Aortic smooth muscle cell (primary cell): ENCODE results near the gene IL13RA1. TPM values are rescaled to one million over a fixed set of nuclear protein-coding genes. Genes with fewer than 3 reads are reported as not detected.

ENCODE experiments used
- total RNA-seq: library from RNA; depleted of rRNA; stranded (reverse); fragments of >200 nt; gene quantifications from 2 replicates; pipeline ENCODE4 v1.2.3, GENCODE V29; 2014

Gene IL13RA1
- 58.4 and 93.0 TPM in 2 replicates for total RNA-seq

DNA sequence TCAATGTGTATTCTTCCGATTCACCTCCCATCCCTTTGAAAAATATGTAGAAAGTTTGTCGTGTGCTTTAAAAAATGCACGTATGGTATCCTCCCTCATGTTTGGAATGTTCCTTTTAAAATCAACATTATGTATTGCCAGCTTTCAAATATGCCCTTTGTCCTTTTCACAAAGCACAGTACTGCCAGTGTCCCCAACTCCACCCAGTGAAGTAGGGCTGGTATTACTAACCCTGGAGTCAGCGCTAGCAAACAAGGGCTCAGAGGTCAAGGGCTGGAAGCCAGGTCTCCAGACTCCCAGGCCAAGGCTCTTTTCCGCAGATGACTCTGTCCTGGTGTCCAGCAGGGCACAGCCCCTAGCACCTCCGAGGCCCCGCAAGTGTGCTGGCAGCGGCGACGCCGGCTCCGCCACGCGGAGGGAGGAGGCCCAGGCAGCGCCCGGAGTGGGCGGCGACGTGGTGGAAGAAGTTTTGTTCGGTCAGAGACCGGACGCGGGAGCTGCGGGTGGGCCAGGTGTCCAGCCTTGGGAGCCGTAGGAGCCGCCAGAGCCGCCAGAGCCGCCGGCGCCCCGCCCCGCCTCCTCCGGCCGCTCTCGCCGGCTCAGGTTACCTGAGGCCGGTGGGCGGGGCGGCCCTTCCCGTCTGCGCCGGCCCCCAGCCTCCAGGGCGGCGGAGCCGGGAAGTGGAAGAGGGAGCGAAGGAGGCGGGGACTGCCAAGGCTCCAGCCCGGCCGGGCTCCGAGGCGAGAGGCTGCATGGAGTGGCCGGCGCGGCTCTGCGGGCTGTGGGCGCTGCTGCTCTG lies at the start of gene IL13RA1:
Gene IL13RA1 (plus strand): TSS at position 720 of the 799 bp plus-strand sequence. CDS start 33 bp downstream, at position 753.

GRCh38 chrX:118823263-118824172 lies 96.1 kb downstream of the IL13RA1 start, which contains the start of gene ZCCHC12:
TSS of gene ZCCHC12 (plus strand) at chrX:118823824. CDS start at chrX:118825245, 1,421 bp downstream.

Other genes starting within 250 kb of the IL13RA1 start
- 13.1 and 21.2 TPM in 2 replicates for gene DOCK11, start 231.8 kb upstream of the IL13RA1 start, total RNA-seq
- not detected in 2 replicates for gene ZCCHC12, start 96.2 kb downstream of the IL13RA1 start, total RNA-seq
- 0.62 and 1.3 TPM in 2 replicates for gene LONRF3, start 247.0 kb downstream of the IL13RA1 start, total RNA-seq